ENCODE measurements around the gene WEE1. TPM values are rescaled to one million over a fixed set of nuclear protein-coding genes. Genes with fewer than 3 reads are reported as not detected.
"Not testable (repeated sequence)": the region's sequence is repeated elsewhere in the genome, so short reads cannot be mapped to it uniquely, and the experiment has no call there.

The WEE1 gene
- total and polyA plus RNA-seq, 2 donors from 2014 or later, result 7.9 to 33.9 TPM

DNA sequence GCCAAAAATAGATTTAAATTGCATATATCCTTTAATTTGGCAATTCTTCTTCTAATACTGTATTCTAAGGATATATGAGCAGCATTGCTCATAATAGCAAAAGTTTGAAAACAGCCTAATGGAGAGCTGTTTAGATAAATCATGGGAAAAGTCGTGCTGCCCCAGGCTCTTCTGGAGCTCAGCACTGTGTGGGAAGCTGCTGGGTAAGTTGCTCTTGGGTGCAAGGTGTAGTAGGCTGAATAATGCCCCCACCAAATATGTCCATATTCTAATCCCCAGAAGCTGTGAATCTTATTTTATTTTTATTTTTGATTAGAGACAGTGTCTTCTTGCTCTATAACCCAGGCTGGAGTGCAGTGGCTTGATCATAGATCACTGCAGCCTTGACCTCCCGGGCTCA is 34.9 kb upstream of the WEE1 start:
- FAIRE-seq, result no peak
- Histone ChIP-seq H3K4me3 (ENCODE audit: low read length in 3 of 3) (no peak overlapping the region), H3K9me3 (ENCODE audit: control insufficient read depth in 2 of 3, insufficient read depth in 1 of 3, low read length in 3 of 3) (no peaks in the 10 kb centered on the region), H3K36me3 (ENCODE audit: control insufficient read depth in 2 of 3, insufficient read depth in 3 of 3, low read length in 3 of 3) (no peaks in the 10 kb centered on the region), H3K4me1 (ENCODE audit: control insufficient read depth in 2 of 3, insufficient read depth in 2 of 3, low read depth in 1 of 3, low read length in 3 of 3) (peaks cover 0 to 2% (median 0%) of the 10 kb centered on the region in 3 donors), H3K9ac (ENCODE audit: low read length in 3 of 3) (no peak overlapping the region), H3K27ac (ENCODE audit: low read depth in 2 of 2, low read length in 2 of 2) (no peak overlapping the region), H3K27me3 (ENCODE audit: control insufficient read depth, insufficient read depth, low read length) (no peaks in the 10 kb centered on the region)
- TF ChIP-seq, protein P1, sequence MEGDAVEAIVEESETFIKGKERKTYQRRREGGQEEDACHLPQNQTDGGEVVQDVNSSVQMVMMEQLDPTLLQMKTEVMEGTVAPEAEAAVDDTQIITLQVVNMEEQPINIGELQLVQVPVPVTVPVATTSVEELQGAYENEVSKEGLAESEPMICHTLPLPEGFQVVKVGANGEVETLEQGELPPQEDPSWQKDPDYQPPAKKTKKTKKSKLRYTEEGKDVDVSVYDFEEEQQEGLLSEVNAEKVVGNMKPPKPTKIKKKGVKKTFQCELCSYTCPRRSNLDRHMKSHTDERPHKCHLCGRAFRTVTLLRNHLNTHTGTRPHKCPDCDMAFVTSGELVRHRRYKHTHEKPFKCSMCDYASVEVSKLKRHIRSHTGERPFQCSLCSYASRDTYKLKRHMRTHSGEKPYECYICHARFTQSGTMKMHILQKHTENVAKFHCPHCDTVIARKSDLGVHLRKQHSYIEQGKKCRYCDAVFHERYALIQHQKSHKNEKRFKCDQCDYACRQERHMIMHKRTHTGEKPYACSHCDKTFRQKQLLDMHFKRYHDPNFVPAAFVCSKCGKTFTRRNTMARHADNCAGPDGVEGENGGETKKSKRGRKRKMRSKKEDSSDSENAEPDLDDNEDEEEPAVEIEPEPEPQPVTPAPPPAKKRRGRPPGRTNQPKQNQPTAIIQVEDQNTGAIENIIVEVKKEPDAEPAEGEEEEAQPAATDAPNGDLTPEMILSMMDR (IDR thresholded peaks at IDR 0.05; ENCODE audit: borderline replicate concordance, extremely low read depth, insufficient read depth), result no peak
- intact Hi-C loops (cut with DNase I), result no loop called here
- no peak for DNase-seq

DNA sequence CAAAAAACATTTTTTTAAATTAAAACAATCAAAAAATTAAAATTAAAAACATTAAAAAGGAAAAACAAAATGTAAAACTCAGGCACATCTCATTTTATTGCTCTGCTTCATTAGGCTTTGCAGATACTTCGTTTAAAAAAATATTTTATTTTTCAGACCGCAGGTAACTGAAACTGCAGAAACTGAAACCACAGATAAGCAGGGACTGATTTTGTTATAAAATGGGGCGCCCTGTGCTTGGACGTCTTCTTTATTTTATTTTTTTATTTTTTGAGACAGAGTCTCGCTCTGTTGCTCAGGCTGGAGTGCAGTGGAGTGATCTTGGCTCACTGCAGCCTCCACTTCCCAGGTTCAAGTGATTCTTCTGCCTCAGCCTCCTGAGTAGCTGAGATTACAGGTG is 24.3 kb upstream of the WEE1 start:
- intact Hi-C loops (cut with DNase I); H3K27me3 ChIP-seq (ENCODE audit: control insufficient read depth, insufficient read depth, low read length); FAIRE-seq; DNase-seq; H3K4me3 ChIP-seq (ENCODE audit: low read length in 3 of 3); H3K9ac ChIP-seq (ENCODE audit: low read length in 3 of 3); H3K36me3 ChIP-seq (ENCODE audit: control insufficient read depth in 2 of 3, insufficient read depth in 3 of 3, low read length in 3 of 3); H3K4me1 ChIP-seq (ENCODE audit: control insufficient read depth in 2 of 3, insufficient read depth in 2 of 3, low read depth in 1 of 3, low read length in 3 of 3); H3K27ac ChIP-seq (ENCODE audit: low read depth in 2 of 2, low read length in 2 of 2); H3K9me3 ChIP-seq (ENCODE audit: control insufficient read depth in 2 of 3, insufficient read depth in 1 of 3, low read length in 3 of 3): not testable (repeated sequence)

DNA sequence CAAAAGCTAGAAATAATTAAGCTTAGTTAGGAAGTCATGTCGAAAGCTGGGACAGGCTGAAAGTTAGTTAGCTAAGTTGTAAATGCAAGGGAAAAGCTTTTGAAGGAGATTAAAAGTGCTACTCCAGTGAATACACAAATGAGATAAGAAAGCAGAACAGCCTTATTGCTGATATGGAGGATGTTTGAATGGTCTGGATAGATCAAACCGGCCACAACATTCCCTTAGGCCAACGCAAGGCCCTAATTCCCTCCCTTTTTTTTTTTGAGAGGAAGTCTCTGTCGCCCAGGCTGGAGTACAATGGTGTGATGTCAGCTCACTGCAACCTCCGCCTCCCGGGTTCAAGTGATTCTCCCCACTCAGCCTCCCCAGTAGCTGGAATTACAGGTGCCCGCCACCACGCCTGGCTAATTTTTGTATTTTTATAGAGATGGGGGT is 23.3 kb upstream of the WEE1 start:
- no peaks in the 10 kb centered on the region for H3K36me3 ChIP-seq (ENCODE audit: control insufficient read depth in 2 of 3, insufficient read depth in 3 of 3, low read length in 3 of 3)
- FAIRE-seq (no peak), DNase-seq (no peak)
- H3K27me3 ChIP-seq (ENCODE audit: control insufficient read depth, insufficient read depth, low read length), result no peaks in the 10 kb centered on the region
- peaks cover 0 to 3% (median 0%) of the 10 kb centered on the region in 3 donors for H3K4me1 ChIP-seq (ENCODE audit: control insufficient read depth in 2 of 3, insufficient read depth in 2 of 3, low read depth in 1 of 3, low read length in 3 of 3)
- H3K9me3 ChIP-seq (ENCODE audit: control insufficient read depth in 2 of 3, insufficient read depth in 1 of 3, low read length in 3 of 3), result no peaks in the 10 kb centered on the region
- no peak overlapping the region for H3K9ac ChIP-seq (ENCODE audit: low read length in 3 of 3)
- intact Hi-C loops (cut with DNase I), result no loop called here
- TF ChIP-seq, protein P1 (IDR thresholded peaks at IDR 0.05; ENCODE audit: borderline replicate concordance, extremely low read depth, insufficient read depth), result no peak
- no peak overlapping the region for H3K4me3 ChIP-seq (ENCODE audit: low read length in 3 of 3)
- no peak overlapping the region for H3K27ac ChIP-seq (ENCODE audit: low read depth in 2 of 2, low read length in 2 of 2)

DNA sequence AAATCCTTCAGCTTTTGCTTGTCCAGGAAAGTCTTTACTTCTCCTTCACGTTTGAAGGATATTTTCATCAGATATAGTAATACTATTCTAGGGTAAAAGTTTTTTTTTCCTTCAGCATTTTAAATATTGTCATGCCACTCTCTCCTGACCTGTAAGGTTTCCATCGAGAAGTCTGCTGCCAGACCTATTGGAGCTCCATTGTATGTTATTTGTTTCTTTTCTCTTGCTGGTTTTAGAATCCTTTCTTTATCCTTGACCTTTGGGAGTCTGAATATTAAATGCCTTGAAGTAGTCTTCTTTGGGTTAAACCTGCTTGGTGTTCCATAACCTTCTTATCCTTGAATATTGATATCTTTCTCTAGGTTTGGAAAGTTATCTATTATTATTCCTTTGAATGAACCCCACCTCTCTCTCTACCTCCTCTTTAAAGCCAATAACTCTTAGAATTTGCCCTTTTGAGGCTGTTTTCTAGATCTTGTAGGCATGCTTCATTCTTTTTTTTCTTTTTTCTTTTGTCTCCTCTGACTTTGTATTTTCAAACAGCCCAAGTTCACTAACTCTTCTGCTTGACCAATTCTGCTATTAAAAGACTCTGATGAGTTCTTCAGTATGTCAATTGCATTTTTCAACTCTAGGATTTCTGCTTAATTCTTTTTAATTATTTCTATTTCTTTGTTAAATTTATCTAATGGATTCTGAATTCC is 12.0 kb upstream of the WEE1 start:
- Histone ChIP-seq H3K9me3 (ENCODE audit: control insufficient read depth in 2 of 3, insufficient read depth in 1 of 3, low read length in 3 of 3) (no peaks in the 10 kb centered on the region), H3K27me3 (ENCODE audit: control insufficient read depth, insufficient read depth, low read length) (no peaks in the 10 kb centered on the region), H3K27ac (ENCODE audit: low read depth in 2 of 2, low read length in 2 of 2) (no peak overlapping the region), H3K4me1 (ENCODE audit: control insufficient read depth in 2 of 3, insufficient read depth in 2 of 3, low read depth in 1 of 3, low read length in 3 of 3) (peaks cover 0 to 8% (median 3%) of the 10 kb centered on the region in 3 donors), H3K9ac (ENCODE audit: low read length in 3 of 3) (no peak overlapping the region), H3K36me3 (ENCODE audit: control insufficient read depth in 2 of 3, insufficient read depth in 3 of 3, low read length in 3 of 3) (no peaks in the 10 kb centered on the region), H3K4me3 (ENCODE audit: low read length in 3 of 3) (no peak overlapping the region)
- DNase-seq (no peak), FAIRE-seq (no peak)
- TF ChIP-seq, protein P1 (IDR thresholded peaks at IDR 0.05; ENCODE audit: borderline replicate concordance, extremely low read depth, insufficient read depth), result no peak
- intact Hi-C loops (cut with DNase I), result no loop called here

Data from kidney (tissue), 14 donors.